C1 segment of cervical spinal cord (tissue), 14 donors: Measurements from ENCODE around the gene ARHGAP22.
A peak's percentile ranks its signal among the peaks of the same experiment; 100 is the strongest.

Experiments
- DNase-seq, 14 donors: peaks; one replicate each; lab custom pipeline; 2025; lab: John Stamatoyannopoulos, UW

Gene ARHGAP22

DNA sequence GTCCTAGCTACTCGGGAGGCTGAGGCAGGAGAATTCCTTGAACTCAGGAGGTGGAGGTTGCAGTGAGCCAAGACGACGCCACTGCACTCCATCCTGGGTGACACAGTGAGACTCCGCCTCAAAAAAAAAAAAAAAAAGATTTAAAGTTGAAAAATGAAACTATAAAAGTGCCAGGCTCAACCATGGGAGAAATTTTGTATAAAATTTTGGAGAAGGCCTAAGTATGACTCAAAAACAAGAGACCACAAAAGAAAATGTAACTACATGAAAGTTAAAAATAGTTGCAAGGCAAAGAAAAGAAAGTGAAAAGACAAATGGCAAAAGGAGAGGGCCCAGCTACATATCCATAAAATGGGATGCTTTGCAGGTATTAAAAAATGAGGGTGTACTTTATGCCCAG, 104.1 kb downstream of the ARHGAP22 start:
- DNase-seq = no peak

- no peak for DNase-seq
Observed at GRCh38 chr10:48498940-48499510, 105.8 kb downstream of the ARHGAP22 start.

DNA sequence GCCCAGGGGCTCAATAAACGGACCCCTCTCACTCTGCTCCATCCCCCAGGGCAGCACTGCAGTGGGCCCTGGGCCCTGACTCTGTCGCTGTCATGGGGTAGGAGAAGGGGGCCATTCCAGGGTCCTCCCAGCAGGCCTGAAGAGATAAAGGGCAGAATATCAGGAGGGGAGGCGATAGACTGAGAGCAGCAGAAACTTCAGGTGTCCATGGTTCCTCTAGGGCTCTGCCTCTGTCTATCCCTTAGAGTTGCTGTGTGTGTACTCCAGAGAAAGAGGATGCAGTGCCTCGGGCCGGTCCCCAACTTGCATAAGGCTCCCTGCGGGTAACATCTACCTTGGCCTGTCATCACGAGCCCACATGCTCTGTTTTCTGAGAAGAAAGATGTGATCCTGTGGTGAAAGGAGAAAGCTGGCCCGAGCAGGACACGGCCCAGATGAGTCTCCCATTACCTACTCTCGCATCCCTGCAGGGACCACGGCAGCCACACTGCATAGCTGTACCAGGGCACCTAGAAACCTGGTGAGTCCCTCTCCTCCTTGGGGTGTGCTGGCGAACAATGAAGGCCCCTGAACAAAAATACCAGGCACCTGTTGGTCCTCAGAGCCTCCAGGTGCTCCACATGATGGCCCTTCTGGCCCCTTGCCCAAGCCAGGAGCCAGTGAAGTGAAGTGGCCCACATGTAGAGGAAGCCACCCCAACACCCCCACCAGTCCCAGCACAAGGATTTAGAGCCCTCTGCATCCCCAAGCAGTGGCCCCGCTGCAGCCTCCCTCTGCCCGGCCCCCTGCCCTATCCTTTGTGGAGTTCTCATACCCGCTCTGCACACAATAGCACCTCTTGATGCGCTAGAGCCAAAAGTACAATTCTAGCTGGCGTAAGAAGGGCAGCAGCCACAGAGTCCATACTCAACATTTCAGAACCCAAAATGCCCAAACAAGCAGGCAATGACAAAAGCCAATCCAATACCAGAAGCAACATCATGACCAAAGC, 106.8 kb downstream of the ARHGAP22 start:
- no peak for DNase-seq

DNA sequence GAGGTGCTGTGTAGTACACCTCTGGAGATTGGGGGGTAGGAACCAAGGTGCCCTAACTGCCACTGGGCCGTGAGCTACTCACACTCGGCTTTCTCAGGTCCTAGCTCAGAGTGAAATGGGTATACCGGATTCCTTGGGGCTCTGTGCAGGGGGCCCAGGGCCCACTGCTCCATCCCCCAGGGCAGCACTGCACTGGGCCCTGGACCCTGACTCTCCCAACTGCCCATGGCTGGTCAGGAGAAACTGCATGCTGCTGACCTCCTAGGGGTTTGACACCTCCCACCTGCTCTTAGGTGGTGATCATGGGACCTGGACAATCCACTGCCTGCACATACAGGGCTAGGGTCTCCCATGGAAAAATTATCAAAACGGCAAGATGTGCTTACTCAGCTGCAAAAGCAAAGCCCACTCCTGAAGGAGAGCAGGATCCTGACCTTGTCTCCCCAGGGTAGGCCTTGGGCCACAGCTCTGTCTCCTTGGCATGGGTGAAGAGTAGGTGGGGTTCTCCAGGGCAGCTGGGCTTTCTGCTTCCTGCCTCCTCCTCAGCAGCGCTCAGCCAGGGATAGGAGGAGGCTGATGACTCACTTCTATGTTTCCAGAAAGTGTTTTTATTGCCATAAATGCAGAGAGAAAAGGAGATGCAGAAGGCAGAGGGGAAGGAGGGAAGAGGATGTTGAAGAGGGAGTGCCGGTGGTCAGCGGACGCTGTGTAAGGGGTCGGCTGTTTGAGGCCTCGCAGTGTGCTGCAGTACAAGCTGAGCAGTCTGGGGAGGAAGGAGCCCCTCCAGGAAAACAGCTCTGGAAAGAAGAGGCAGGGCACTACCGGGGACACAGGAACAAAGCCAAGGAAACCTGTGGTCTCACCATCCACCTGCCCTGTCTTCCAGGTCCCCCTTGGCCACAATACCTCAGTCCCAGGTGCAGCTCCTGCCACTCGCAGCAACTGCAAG, 107.8 kb downstream of the ARHGAP22 start:
- DNase-seq = no peak

GRCh38 chr10:48496105-48496830, 108.6 kb downstream of the ARHGAP22 start:
- DNase-seq = no peak

DNA sequence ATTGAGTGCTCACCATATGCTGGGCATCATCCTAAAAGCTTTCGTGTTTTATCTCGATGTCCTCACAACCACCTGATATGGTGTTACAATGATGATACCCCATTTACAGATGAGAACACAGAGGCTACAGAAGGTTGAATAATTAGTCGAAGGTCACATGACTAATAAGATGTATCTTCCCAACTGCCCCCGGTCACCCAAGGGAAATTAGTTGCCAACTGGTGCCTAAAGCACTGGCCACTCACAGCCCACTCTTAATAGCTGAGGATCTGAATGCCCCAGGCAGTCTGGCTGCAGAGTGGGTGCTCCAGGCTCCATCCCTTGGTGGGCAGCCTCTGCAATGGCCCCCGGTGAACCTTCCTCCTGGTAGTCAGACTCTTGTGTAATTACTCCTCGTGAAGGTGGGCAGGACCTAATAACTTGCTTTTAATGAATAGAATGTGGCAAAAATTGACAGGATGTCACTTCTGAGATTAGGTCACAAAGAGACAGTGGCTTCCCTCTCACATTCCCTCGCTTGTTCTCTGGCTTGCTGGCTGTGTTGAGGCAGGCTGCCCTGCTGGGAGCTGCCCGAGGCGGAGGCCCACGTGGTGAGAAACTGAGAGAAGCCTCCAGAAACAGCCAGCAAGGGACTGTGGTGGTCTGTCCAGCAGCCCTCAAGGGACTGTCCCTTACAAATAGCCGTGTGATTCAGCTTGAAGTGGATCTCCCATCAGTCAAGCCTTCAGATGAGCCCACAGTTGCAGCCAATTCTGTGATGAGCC, 109.4 kb downstream of the ARHGAP22 start:
- DNase-seq = no peak

DNA sequence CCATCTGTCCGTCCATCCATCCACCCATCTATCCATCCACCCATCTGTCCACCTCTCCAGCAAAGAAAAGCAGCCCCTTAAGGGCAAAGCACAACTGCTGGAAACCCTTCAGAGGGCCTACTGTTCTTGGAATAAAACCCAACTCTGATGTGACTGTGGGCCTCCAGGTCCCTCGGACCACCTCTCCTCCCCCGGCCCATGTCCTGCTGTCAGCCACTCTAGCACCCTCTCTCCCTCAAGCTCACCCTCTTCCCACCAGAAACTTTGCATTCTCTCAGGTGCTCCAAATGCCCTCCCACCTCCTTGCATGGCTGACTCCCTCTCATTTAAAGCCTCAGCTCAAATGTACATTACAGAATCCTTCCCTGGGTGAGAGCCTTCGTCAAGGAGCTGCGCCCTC, 110.3 kb downstream of the ARHGAP22 start:
- DNase-seq = no peak

DNA sequence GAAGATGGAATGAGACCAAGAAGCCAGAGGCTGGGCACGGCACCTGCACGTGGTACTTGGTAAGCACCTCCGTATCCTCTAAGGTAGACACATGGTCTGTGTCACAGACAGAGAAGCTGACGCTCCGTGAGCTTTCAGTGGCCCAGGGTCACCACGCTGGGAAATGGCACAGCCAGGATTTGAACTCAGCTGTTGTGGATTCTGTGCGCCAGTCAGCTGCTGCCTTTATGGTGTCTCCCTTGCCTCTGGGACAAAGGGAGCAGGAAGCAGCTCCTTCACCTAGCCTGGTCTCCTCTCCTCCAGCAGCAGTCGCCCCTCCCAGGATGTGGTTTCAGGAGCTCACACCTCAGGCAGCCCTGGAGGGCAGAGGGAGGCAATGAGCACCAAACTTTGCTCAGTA, 110.8 kb downstream of the ARHGAP22 start:
- no peak for DNase-seq

DNA sequence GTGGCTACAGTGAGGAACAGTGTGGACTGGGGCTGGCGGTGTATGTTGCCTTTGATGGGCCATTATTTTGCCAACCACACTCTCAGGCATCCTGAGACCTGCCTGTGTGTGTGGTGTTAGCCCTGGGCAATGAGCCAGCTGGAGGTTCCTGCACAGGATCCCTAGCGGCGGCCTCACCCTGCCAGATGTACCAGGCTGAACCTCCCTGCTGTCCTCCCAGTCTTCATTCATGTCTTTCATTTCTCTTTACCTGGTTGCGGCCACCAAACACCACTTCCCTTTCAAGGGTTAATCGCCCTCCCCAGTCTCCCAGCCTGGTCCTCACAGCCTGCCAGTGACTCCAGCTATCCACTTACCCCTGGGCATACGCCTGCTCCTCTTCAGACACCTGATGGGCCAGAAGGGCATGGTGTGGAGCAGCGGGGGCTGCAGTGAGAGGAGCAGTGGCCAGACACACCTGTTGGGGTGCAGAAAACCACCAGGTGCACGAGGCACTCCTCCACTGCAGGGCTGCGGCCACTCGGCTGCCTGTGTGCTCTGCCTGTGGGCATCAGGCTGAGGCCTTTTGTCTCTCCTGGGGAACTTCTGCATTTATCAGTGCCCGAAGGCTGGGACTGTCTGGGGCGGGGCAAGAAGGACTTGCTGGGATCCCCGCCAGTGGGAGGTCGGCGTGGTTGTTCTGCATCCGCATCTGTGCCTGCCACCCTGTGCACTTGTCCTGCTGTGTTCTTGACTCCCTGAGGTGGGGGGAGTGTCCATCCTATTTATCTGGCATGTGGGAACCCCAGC, 111.6 kb downstream of the ARHGAP22 start:
- DNase-seq = no peak

DNA sequence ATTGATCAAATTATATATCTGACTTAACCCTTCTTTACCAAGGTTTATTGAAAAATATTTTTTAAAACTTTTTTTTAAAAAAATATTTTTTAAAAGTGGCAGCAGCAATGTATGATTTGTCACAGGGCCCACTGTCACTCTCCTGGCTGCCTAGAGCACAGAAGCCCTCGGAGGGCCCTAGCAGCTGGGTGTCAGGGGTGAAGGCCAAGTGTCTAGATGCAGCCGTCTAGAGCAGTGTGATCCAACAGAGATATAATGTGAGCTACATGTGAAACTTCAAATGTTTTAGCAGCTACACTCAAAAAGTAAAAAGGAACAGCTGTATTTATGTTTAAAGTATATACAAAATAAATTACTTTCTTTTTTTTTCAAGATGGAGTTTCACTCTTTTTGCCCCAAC, 112.7 kb downstream of the ARHGAP22 start:
- DNase-seq = no peak

- peak in 7 of 14 donors; percentile 27 to 60 (median 37) for DNase-seq
Observed at GRCh38 chr10:48491392-48492139, 113.3 kb downstream of the ARHGAP22 start.

GRCh38 chr10:48490946-48491345, 113.9 kb downstream of the ARHGAP22 start:
- no peak for DNase-seq

GRCh38 chr10:48490571-48490940, 114.3 kb downstream of the ARHGAP22 start:
- no peak for DNase-seq

GRCh38 chr10:48489099-48489498, 115.8 kb downstream of the ARHGAP22 start:
- no peak for DNase-seq

GRCh38 chr10:48487244-48487643, 117.6 kb downstream of the ARHGAP22 start:
- DNase-seq = no peak

DNA sequence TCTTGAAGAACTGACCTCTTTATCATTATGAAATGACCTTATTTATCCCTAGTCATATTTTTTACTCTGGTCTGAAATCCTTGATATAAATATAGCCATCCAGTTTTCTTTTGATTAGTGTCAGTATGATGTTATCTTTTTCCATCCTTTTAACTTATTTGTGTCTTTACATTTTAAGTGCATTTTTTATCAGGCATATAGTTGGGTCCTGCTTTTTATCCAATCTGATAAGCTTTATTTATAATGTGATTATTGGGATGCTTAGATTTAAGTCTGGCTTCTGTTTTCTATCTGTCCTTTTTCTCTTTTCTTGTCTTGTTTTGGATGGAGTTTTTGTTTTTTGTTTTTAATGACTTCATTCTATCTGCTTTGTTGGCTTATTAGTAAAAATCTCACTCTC, 119.2 kb downstream of the ARHGAP22 start:
- no peak for DNase-seq

GRCh38 chr10:48484911-48485310, 120.0 kb downstream of the ARHGAP22 start:
- DNase-seq = no peak

- no peak for DNase-seq
Observed at GRCh38 chr10:48482207-48482606, 122.7 kb downstream of the ARHGAP22 start.

- DNase-seq = no peak
Observed at GRCh38 chr10:48481385-48481784, 123.5 kb downstream of the ARHGAP22 start.
